GM23338 (cell line): Measurements from ENCODE around the gene DPP10. TPM values are rescaled to one million over a fixed set of nuclear protein-coding genes. Genes with fewer than 3 reads are reported as not detected.

Source experiments
- ATAC-seq: fragments of 200-7000 bp; cut with Tn5 transposase; 3 replicates; pipeline ENCODE4 v1.9.1; 2020
- DNase-seq: peaks from one replicate; pipeline ENCODE4 v3.0.0-alpha.2; 2015; ENCODE audit warnings: low spot score
- H2AFZ ChIP-seq: fragments of 200-600 bp; sonication (generic); 2 replicates; pipeline ENCODE4 v1.8.0; 2016; ENCODE audit warnings: antibody characterized with exemption, mild to moderate bottlenecking, moderate library complexity
- H3F3A ChIP-seq: fragments of 200-600 bp; sonication (generic); replicated peaks from 2 replicates; pipeline ENCODE4 v1.8.0; 2017; ENCODE audit warnings: antibody characterized with exemption, mixed run types, low read depth
- H3K27ac ChIP-seq: fragments of 200-600 bp; sonication (generic); 2 replicates; pipeline ENCODE4 v1.6.1; 2016; ENCODE audit warnings: low read depth
- H3K27me3 ChIP-seq: fragments of 200-600 bp; sonication (generic); 2 replicates; pipeline ENCODE4 v1.8.0; 2016; ENCODE audit warnings: mild to moderate bottlenecking, mixed run types, moderate library complexity; ENCODE audit not compliant: insufficient read depth
- H3K36me3 ChIP-seq: fragments of 200-600 bp; sonication (generic); 2 replicates; pipeline ENCODE4 v1.8.0; 2016; ENCODE audit warnings: mild to moderate bottlenecking; ENCODE audit not compliant: insufficient read depth
- H3K4me1 ChIP-seq: fragments of 200-600 bp; sonication (generic); 2 replicates; pipeline ENCODE4 v1.8.0; 2016; ENCODE audit warnings: mild to moderate bottlenecking, moderate library complexity; ENCODE audit not compliant: insufficient read depth
- H3K4me2 ChIP-seq: fragments of 200-600 bp; sonication (generic); 2 replicates; pipeline ENCODE4 v1.7.1; 2017; ENCODE audit warnings: mixed run types
- H3K4me3 ChIP-seq: fragments of 200-600 bp; sonication (generic); 2 replicates; pipeline ENCODE4 v1.6.1; 2016; ENCODE audit warnings: mixed run types
- H3K79me2 ChIP-seq: fragments of 200-600 bp; sonication (generic); replicated peaks from 2 replicates; pipeline ENCODE4 v1.8.0; 2017; ENCODE audit warnings: mild to moderate bottlenecking; ENCODE audit not compliant: insufficient read depth
- H3K9me2 ChIP-seq: fragments of 200-600 bp; sonication (generic); 2 replicates; pipeline ENCODE4 v1.8.0; 2017; ENCODE audit not compliant: insufficient read depth
- H4K20me1 ChIP-seq: fragments of 200-600 bp; sonication (generic); replicated peaks from 2 replicates; pipeline ENCODE4 v1.8.0; 2017; ENCODE audit warnings: mild to moderate bottlenecking; ENCODE audit not compliant: insufficient read depth
- H3K27ac Mint-ChIP-seq: 2 replicates; pipeline ENCODE4 v1.8.0; 2020; ENCODE audit warnings: inconsistent platforms, mild to moderate bottlenecking, moderate library complexity, mixed read lengths
- H3K27me3 Mint-ChIP-seq: 3 replicates; pipeline ENCODE4 v1.8.0; 2022; ENCODE audit warnings: low read depth, mild to moderate bottlenecking, moderate library complexity, mixed read lengths, inconsistent platforms; ENCODE audit not compliant: insufficient read depth, poor library complexity
- H3K36me3 Mint-ChIP-seq: 3 replicates; pipeline ENCODE4 v1.8.0; 2021; ENCODE audit warnings: low read depth, mild to moderate bottlenecking, inconsistent platforms, moderate library complexity, mixed read lengths
- H3K4me1 Mint-ChIP-seq: 3 replicates; pipeline ENCODE4 v1.8.0; 2020; ENCODE audit warnings: mild to moderate bottlenecking, inconsistent platforms, mixed read lengths
- H3K4me3 Mint-ChIP-seq: 3 replicates; pipeline ENCODE4 v1.8.0; 2021; ENCODE audit warnings: moderate library complexity, mild to moderate bottlenecking, inconsistent platforms, mixed read lengths
- H3K9me3 Mint-ChIP-seq: 3 replicates; pipeline ENCODE4 v1.8.0; 2020; ENCODE audit warnings: moderate library complexity, mild to moderate bottlenecking, inconsistent platforms, mixed read lengths
- CREB1 ChIP-seq: fragments of 250-450 bp; sonication (Bioruptor Pico); IDR thresholded peaks from 2 replicates; pipeline ENCODE4 v1.5.0; 2020; ENCODE audit warnings: low read depth, mild to moderate bottlenecking, moderate library complexity
- CTCF ChIP-seq, 2 experiments: fragments of 200-600 bp in 1 of 2; sonication (generic) in 1 of 2; conservative IDR thresholded peaks; 2 replicates each; pipeline versions ENCODE4 v1.5.1 to v1.6.1; 2016 to 2017; ENCODE audit warnings: antibody characterized with exemption in 2 of 2, low read depth in 2 of 2, mild to moderate bottlenecking in 2 of 2, moderate library complexity in 1 of 2
- EZH2 ChIP-seq: fragments of 200-600 bp; sonication (generic); IDR thresholded peaks from one replicate; pipeline ENCODE4 v1.8.0; 2017; ENCODE audit warnings: antibody characterized with exemption, mild to moderate bottlenecking, low read depth; ENCODE audit not compliant: unreplicated experiment
- EZH2phosphoT487 ChIP-seq: fragments of 200-600 bp; sonication (generic); IDR thresholded peaks from one replicate; pipeline ENCODE4 v1.8.1; 2018; ENCODE audit warnings: antibody characterized with exemption; ENCODE audit not compliant: unreplicated experiment
- JUNB ChIP-seq: IDR thresholded peaks from one replicate; pipeline ENCODE4 v1.6.1; 2016; ENCODE audit warnings: antibody characterized with exemption; ENCODE audit not compliant: unreplicated experiment
- NANOG ChIP-seq: IDR thresholded peaks from 2 replicates; pipeline ENCODE4 v1.6.1; 2016; ENCODE audit warnings: antibody characterized with exemption, borderline replicate concordance
- POLR2AphosphoS5 ChIP-seq: IDR thresholded peaks from 2 replicates; pipeline ENCODE4 v1.6.1; 2016; ENCODE audit warnings: antibody characterized with exemption, low read depth
- REST ChIP-seq: IDR thresholded peaks from one replicate; pipeline ENCODE4 v1.6.1; 2018; ENCODE audit warnings: antibody characterized with exemption; ENCODE audit not compliant: unreplicated experiment
- STAT1 ChIP-seq: IDR thresholded peaks from one replicate; pipeline ENCODE4 v1.6.1; 2016; ENCODE audit warnings: antibody characterized with exemption; ENCODE audit not compliant: unreplicated experiment
- ZNF114 ChIP-seq: fragments of 250-450 bp; sonication (Bioruptor Pico); IDR thresholded peaks from 2 replicates; pipeline ENCODE4 v1.5.0; 2020; ENCODE audit warnings: mild to moderate bottlenecking, moderate library complexity
- ZNF331 ChIP-seq: fragments of 250-450 bp; sonication (Bioruptor Pico); IDR thresholded peaks from 2 replicates; pipeline ENCODE4 v1.5.0; 2020; ENCODE audit warnings: low read depth, mild to moderate bottlenecking, moderate library complexity
- polyA plus RNA-seq: library from polyadenylated mRNA; unstranded; fragments of >200 nt; fragmentation: Nextera tagmentation; extraction: Ambion mirVana; gene quantifications from 2 replicates; pipeline ENCODE4 v1.2.1, GENCODE V29; 2016
- total RNA-seq: library from RNA; depleted of rRNA; stranded (reverse); fragments of >200 nt; shearing (Covaris generic); gene quantifications from 2 replicates; pipeline ENCODE4 v1.2.3, GENCODE V29; 2014
- TF ChIP-seq, protein P1 (sequence below): IDR thresholded peaks from 2 replicates; pipeline ENCODE4 v1.6.1; 2016; ENCODE audit warnings: antibody characterized with exemption
- TF ChIP-seq, protein P2 (sequence below): fragments of 250-450 bp; sonication (Bioruptor Pico); IDR thresholded peaks from 2 replicates; pipeline ENCODE4 v1.5.0; 2020; ENCODE audit warnings: mild to moderate bottlenecking, moderate library complexity

Gene DPP10
- total and polyA plus RNA-seq, 2 experiments from 2014 or later, result 3.6 to 14.8 TPM

DNA sequence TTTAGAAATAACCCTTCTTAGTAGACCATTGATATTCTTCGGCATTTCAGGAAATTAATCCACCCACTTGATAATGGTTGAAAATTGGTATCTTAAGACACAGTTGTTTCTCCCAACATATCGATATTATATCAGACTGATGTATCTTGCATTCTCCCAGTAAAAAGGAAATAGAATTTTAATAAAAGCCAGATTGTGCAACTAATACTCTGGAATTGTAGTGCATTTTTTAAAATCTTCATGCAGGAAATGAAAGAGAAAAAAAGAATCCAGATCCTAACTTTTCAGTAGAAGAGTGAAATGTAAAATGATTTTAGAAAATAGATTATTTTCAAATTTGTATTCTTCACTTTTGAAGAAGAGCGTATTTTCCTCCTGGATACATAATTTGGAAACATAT lies 1168.4 kb downstream of the DPP10 start:
- Histone ChIP-seq H3K4me2 (no peak overlapping the region), H3K4me1 (no peaks in the 10 kb centered on the region; the same call in 1 of the 2 replicates), H4K20me1 (no peaks in the 10 kb centered on the region), H3K4me3 (no peak overlapping the region), H3K27me3 (no peaks in the 10 kb centered on the region), H3K36me3 (no peaks in the 10 kb centered on the region), H3F3A (no peaks in the 10 kb centered on the region), H3K79me2 (no peaks in the 10 kb centered on the region), H3K9me2 (no peaks in the 10 kb centered on the region), H3K27ac (no peak overlapping the region), H2AFZ (no peak overlapping the region)
- H3K36me3 Mint-ChIP-seq, result no peaks in the 10 kb centered on the region
- no peak overlapping the region for H3K4me3 Mint-ChIP-seq
- no peaks in the 10 kb centered on the region; the same call in 2 of the 3 replicates for H3K9me3 Mint-ChIP-seq
- TF ChIP-seq JUNB (no peak), NANOG (no peak), ZNF114 (CRISPR knock-in tag) (no peak), ZNF331 (CRISPR knock-in tag) (no peak), STAT1 (no peak), EZH2phosphoT487 (no peak), EZH2 (no peak), CTCF (conservative IDR thresholded peaks at IDR 0.05; ENCODE audit: low read depth in 2 of 2) (no peak), POLR2AphosphoS5 (no peak), CREB1 (CRISPR knock-in tag) (no peak), REST (no peak)
- TF ChIP-seq, protein P1, sequence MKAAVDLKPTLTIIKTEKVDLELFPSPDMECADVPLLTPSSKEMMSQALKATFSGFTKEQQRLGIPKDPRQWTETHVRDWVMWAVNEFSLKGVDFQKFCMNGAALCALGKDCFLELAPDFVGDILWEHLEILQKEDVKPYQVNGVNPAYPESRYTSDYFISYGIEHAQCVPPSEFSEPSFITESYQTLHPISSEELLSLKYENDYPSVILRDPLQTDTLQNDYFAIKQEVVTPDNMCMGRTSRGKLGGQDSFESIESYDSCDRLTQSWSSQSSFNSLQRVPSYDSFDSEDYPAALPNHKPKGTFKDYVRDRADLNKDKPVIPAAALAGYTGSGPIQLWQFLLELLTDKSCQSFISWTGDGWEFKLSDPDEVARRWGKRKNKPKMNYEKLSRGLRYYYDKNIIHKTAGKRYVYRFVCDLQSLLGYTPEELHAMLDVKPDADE, result no peak
- TF ChIP-seq, protein P2, sequence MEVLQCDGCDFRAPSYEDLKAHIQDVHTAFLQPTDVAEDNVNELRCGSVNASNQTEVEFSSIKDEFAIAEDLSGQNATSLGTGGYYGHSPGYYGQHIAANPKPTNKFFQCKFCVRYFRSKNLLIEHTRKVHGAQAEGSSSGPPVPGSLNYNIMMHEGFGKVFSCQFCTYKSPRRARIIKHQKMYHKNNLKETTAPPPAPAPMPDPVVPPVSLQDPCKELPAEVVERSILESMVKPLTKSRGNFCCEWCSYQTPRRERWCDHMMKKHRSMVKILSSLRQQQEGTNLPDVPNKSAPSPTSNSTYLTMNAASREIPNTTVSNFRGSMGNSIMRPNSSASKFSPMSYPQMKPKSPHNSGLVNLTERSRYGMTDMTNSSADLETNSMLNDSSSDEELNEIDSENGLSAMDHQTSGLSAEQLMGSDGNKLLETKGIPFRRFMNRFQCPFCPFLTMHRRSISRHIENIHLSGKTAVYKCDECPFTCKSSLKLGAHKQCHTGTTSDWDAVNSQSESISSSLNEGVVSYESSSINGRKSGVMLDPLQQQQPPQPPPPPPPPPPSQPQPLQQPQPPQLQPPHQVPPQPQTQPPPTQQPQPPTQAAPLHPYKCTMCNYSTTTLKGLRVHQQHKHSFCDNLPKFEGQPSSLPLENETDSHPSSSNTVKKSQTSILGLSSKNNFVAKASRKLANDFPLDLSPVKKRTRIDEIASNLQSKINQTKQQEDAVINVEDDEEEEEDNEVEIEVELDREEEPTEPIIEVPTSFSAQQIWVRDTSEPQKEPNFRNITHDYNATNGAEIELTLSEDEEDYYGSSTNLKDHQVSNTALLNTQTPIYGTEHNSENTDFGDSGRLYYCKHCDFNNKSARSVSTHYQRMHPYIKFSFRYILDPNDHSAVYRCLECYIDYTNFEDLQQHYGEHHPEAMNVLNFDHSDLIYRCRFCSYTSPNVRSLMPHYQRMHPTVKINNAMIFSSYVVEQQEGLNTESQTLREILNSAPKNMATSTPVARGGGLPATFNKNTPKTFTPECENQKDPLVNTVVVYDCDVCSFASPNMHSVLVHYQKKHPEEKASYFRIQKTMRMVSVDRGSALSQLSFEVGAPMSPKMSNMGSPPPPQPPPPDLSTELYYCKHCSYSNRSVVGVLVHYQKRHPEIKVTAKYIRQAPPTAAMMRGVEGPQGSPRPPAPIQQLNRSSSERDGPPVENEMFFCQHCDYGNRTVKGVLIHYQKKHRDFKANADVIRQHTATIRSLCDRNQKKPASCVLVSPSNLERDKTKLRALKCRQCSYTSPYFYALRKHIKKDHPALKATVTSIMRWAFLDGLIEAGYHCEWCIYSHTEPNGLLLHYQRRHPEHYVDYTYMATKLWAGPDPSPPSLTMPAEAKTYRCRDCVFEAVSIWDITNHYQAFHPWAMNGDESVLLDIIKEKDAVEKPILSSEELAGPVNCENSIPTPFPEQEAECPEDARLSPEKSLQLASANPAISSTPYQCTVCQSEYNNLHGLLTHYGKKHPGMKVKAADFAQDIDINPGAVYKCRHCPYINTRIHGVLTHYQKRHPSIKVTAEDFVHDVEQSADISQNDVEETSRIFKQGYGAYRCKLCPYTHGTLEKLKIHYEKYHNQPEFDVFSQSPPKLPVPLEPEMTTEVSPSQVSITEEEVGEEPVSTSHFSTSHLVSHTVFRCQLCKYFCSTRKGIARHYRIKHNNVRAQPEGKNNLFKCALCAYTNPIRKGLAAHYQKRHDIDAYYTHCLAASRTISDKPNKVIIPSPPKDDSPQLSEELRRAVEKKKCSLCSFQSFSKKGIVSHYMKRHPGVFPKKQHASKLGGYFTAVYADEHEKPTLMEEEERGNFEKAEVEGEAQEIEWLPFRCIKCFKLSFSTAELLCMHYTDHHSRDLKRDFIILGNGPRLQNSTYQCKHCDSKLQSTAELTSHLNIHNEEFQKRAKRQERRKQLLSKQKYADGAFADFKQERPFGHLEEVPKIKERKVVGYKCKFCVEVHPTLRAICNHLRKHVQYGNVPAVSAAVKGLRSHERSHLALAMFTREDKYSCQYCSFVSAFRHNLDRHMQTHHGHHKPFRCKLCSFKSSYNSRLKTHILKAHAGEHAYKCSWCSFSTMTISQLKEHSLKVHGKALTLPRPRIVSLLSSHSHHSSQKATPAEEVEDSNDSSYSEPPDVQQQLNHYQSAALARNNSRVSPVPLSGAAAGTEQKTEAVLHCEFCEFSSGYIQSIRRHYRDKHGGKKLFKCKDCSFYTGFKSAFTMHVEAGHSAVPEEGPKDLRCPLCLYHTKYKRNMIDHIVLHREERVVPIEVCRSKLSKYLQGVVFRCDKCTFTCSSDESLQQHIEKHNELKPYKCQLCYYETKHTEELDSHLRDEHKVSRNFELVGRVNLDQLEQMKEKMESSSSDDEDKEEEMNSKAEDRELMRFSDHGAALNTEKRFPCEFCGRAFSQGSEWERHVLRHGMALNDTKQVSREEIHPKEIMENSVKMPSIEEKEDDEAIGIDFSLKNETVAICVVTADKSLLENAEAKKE (CRISPR knock-in tag), result no peak
- H3K27me3 Mint-ChIP-seq, result peaks cover 2% of the 10 kb centered on the region
- no peak overlapping the region for H3K27ac Mint-ChIP-seq
- DNase-seq (no peak), ATAC-seq (no peak)
- H3K4me1 Mint-ChIP-seq, result peaks cover 4% of the 10 kb centered on the region; the same call in 2 of the 3 replicates
